HepG2 (cell line): ENCODE data around the gene BTBD3. TPM values are rescaled to one million over a fixed set of nuclear protein-coding genes. Genes with fewer than 3 reads are reported as not detected.

Experiments
- ARHGAP35 ChIP-seq: sonication (generic); formaldehyde crosslinking; IDR thresholded peaks from 2 replicates; pipeline ENCODE4 v1.9.0; 2022; ENCODE audit warnings: mild to moderate bottlenecking, inconsistent platforms, moderate library complexity, missing genetic modification reagents, borderline replicate concordance
- BRCA1 ChIP-seq: sonication (generic); formaldehyde crosslinking; IDR thresholded peaks from 2 replicates; pipeline ENCODE4 v1.4.0; 2020; ENCODE audit warnings: missing genetic modification reagents
- CEBPG ChIP-seq: IDR thresholded peaks from 2 replicates; pipeline ENCODE4 v1.6.1; 2016
- NFRKB ChIP-seq: fragments of 450-650 bp; IDR thresholded peaks from 2 replicates; pipeline ENCODE4 v1.6.1; 2017
- SMARCC2 ChIP-seq: fragments of 450-650 bp; IDR thresholded peaks from 2 replicates; pipeline ENCODE4 v1.6.1; 2017; ENCODE audit warnings: antibody characterized with exemption, mild to moderate bottlenecking
- SP4 ChIP-seq: sonication (generic); formaldehyde crosslinking; IDR thresholded peaks from 2 replicates; pipeline ENCODE4 v1.8.1; 2023; ENCODE audit warnings: mild to moderate bottlenecking, missing genetic modification reagents
- ZNF136 ChIP-seq: sonication (generic); formaldehyde crosslinking; IDR thresholded peaks from 2 replicates; pipeline ENCODE4 v1.8.1; 2022; ENCODE audit warnings: low read depth, mild to moderate bottlenecking, moderate library complexity, missing genetic modification reagents
- ZNF30 ChIP-seq: sonication (generic); formaldehyde crosslinking; IDR thresholded peaks from 2 replicates; pipeline ENCODE4 v1.5.0; 2020; ENCODE audit warnings: mild to moderate bottlenecking, missing genetic modification reagents
- ZNF460 ChIP-seq: sonication (generic); formaldehyde crosslinking; IDR thresholded peaks from 2 replicates; pipeline ENCODE4 v1.5.1; 2020; ENCODE audit warnings: missing genetic modification reagents, mild to moderate bottlenecking, borderline replicate concordance
- ZNF777 ChIP-seq: sonication (generic); formaldehyde crosslinking; IDR thresholded peaks from 2 replicates; pipeline ENCODE4 v1.4.0; 2020; ENCODE audit warnings: missing genetic modification reagents
- polyA plus RNA-seq, 8 experiments: library from polyadenylated mRNA; depleted of rRNA in 3 of 8; stranded (reverse) in 7 of 8; unstranded in 1 of 8; fragments of >200 nt; fragmentation: Illumina TruSeq in 4 of 8; extraction: Trizol in 4 of 8; gene quantifications; 2 replicates each; pipeline versions ENCODE4 v1.2.1 to v1.2.3, GENCODE V29; 2011 to 2016; ENCODE audit warnings: low read depth in 4 of 8, missing spikeins in 1 of 8, mixed read lengths in 1 of 8; ENCODE audit not compliant: insufficient read depth in 1 of 8
- total RNA-seq, 5 experiments: library from RNA; depleted of rRNA; stranded (reverse); fragments of >200 nt; fragmentation: Illumina TruSeq; extraction: Trizol; gene quantifications; 2 replicates each; pipeline ENCODE4 v1.2.3, GENCODE V29; 2016; ENCODE audit warnings: low read depth in 1 of 5
- TF ChIP-seq, protein P1 (sequence below), 2 experiments: sonication (generic) in 1 of 2; formaldehyde crosslinking in 1 of 2; IDR thresholded peaks; 2 replicates each; pipeline versions ENCODE4 v1.4.0 to v1.6.1; 2016 to 2020; ENCODE audit warnings: borderline replicate concordance in 1 of 2, low read depth in 1 of 2, mild to moderate bottlenecking in 1 of 2, missing genetic modification reagents in 1 of 2
- TF ChIP-seq, protein P2 (sequence below): IDR thresholded peaks from 2 replicates; pipeline ENCODE4 v1.6.1; 2016; ENCODE audit warnings: missing genetic modification reagents, missing compliant biosample characterization
- TF ChIP-seq, protein P3 (sequence below): sonication (generic); formaldehyde crosslinking; IDR thresholded peaks from 2 replicates; pipeline ENCODE4 v1.8.0; 2022; ENCODE audit warnings: missing genetic modification reagents, mild to moderate bottlenecking, moderate library complexity, borderline replicate concordance
- TF ChIP-seq, protein P4 (sequence below): sonication (generic); formaldehyde crosslinking; IDR thresholded peaks from 2 replicates; pipeline ENCODE4 v1.4.0; 2020; ENCODE audit warnings: missing genetic modification reagents, borderline replicate concordance
- TF ChIP-seq, protein P5 (sequence below): sonication (generic); formaldehyde crosslinking; IDR thresholded peaks from 2 replicates; pipeline ENCODE4 v1.4.0; 2020; ENCODE audit warnings: missing genetic modification reagents
- TF ChIP-seq, protein P6 (sequence below): sonication (generic); formaldehyde crosslinking; IDR thresholded peaks from 2 replicates; pipeline ENCODE4 v1.8.0; 2023; ENCODE audit warnings: mild to moderate bottlenecking, missing genetic modification reagents

The BTBD3 gene
- total and polyA plus RNA-seq, 2 of the 13 experiments (the other 11 are each of a cell fraction or from before 2014, with no cell fraction given), result 32.2 to 41.8 TPM

DNA sequence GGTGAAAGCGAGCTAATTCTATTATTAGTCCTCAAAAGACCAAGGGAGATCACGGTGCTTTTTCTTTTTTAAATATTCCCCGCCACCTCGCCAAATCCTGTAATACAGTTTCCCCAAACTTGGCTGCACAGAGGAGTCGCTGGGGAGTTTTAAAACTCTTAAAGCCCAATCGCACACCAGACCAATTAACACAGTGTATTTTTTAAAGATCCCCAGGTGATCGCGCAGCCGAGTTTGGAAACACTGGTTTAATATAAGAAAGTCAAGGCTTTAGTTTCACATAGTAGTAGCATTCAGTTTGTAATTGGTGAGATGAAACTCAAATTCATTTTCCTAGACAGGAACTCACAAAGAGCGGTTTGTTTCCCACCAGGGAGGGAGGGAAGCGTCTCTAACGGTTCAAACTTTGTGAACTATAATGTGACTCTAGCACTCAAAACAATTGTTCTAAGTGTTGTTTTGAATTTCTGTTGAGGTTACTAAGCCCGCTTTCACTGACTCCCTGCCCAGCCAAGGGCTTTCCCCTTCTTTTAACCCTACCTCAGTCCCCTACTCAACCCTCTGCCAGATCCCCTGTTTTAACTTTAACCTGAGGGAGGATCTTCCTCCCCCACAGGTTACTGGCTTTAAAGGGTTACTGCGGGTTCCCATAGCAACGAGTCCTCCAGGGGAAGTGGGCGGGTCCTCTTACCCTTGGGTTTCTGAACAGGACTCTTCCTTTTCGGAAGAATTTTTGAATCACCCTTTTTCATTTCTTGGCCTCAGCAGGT lies 25.7 kb upstream of the BTBD3 start (continued):
- TF ChIP-seq, protein P1, sequence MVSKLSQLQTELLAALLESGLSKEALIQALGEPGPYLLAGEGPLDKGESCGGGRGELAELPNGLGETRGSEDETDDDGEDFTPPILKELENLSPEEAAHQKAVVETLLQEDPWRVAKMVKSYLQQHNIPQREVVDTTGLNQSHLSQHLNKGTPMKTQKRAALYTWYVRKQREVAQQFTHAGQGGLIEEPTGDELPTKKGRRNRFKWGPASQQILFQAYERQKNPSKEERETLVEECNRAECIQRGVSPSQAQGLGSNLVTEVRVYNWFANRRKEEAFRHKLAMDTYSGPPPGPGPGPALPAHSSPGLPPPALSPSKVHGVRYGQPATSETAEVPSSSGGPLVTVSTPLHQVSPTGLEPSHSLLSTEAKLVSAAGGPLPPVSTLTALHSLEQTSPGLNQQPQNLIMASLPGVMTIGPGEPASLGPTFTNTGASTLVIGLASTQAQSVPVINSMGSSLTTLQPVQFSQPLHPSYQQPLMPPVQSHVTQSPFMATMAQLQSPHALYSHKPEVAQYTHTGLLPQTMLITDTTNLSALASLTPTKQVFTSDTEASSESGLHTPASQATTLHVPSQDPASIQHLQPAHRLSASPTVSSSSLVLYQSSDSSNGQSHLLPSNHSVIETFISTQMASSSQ (IDR thresholded peaks at IDR 0.05; ENCODE audit: low read depth), result no peak
- TF ChIP-seq, protein P1 (CRISPR knock-in tag; IDR thresholded peaks at IDR 0.05; ENCODE audit: borderline replicate concordance), result no peak
- TF ChIP-seq NFRKB, result no peak
- TF ChIP-seq ZNF460, result no peak
- no peak for TF ChIP-seq ZNF777 (CRISPR knock-in tag)
- TF ChIP-seq, protein P2, sequence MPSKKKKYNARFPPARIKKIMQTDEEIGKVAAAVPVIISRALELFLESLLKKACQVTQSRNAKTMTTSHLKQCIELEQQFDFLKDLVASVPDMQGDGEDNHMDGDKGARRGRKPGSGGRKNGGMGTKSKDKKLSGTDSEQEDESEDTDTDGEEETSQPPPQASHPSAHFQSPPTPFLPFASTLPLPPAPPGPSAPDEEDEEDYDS (CRISPR knock-in tag), result peak; percentile 58
- TF ChIP-seq BRCA1 (CRISPR knock-in tag), result no peak
- TF ChIP-seq SP4 (CRISPR knock-in tag), result no peak
- no peak for TF ChIP-seq ZNF30
- TF ChIP-seq, protein P3, sequence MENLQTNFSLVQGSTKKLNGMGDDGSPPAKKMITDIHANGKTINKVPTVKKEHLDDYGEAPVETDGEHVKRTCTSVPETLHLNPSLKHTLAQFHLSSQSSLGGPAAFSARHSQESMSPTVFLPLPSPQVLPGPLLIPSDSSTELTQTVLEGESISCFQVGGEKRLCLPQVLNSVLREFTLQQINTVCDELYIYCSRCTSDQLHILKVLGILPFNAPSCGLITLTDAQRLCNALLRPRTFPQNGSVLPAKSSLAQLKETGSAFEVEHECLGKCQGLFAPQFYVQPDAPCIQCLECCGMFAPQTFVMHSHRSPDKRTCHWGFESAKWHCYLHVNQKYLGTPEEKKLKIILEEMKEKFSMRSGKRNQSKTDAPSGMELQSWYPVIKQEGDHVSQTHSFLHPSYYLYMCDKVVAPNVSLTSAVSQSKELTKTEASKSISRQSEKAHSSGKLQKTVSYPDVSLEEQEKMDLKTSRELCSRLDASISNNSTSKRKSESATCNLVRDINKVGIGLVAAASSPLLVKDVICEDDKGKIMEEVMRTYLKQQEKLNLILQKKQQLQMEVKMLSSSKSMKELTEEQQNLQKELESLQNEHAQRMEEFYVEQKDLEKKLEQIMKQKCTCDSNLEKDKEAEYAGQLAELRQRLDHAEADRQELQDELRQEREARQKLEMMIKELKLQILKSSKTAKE (CRISPR knock-in tag), result no peak
- no peak for TF ChIP-seq SMARCC2
- TF ChIP-seq, protein P4, sequence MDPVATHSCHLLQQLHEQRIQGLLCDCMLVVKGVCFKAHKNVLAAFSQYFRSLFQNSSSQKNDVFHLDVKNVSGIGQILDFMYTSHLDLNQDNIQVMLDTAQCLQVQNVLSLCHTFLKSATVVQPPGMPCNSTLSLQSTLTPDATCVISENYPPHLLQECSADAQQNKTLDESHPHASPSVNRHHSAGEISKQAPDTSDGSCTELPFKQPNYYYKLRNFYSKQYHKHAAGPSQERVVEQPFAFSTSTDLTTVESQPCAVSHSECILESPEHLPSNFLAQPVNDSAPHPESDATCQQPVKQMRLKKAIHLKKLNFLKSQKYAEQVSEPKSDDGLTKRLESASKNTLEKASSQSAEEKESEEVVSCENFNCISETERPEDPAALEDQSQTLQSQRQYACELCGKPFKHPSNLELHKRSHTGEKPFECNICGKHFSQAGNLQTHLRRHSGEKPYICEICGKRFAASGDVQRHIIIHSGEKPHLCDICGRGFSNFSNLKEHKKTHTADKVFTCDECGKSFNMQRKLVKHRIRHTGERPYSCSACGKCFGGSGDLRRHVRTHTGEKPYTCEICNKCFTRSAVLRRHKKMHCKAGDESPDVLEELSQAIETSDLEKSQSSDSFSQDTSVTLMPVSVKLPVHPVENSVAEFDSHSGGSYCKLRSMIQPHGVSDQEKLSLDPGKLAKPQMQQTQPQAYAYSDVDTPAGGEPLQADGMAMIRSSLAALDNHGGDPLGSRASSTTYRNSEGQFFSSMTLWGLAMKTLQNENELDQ (CRISPR knock-in tag), result no peak
- TF ChIP-seq ZNF136 (CRISPR knock-in tag), result no peak
- no peak for TF ChIP-seq ARHGAP35 (CRISPR knock-in tag)
- TF ChIP-seq, protein P5, sequence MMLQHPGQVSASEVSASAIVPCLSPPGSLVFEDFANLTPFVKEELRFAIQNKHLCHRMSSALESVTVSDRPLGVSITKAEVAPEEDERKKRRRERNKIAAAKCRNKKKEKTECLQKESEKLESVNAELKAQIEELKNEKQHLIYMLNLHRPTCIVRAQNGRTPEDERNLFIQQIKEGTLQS (CRISPR knock-in tag), result no peak
- no peak for TF ChIP-seq CEBPG
- TF ChIP-seq, protein P6, sequence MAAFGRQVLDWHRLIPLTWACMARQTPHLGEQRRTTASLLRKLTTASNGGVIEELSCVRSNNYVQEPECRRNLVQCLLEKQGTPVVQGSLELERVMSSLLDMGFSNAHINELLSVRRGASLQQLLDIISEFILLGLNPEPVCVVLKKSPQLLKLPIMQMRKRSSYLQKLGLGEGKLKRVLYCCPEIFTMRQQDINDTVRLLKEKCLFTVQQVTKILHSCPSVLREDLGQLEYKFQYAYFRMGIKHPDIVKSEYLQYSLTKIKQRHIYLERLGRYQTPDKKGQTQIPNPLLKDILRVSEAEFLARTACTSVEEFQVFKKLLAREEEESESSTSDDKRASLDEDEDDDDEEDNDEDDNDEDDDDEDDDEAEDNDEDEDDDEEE (CRISPR knock-in tag), result no peak
